Astrocyte (in vitro differentiated cells and primary cell): ENCODE measurements around the gene OASL. TPM values are rescaled to one million over a fixed set of nuclear protein-coding genes. Genes with fewer than 3 reads are reported as not detected.

Source experiments
- DNase-seq: peaks from one replicate; pipeline ENCODE4 v3.0.0-alpha.2; 2010; ENCODE audit warnings: low read depth
- FAIRE-seq: peaks from 2 replicates; lab custom pipeline; 2011; peaks lifted over from hg19 to GRCh38; lab: Jason Lieb, UNC
- H2AFZ ChIP-seq: 2 replicates; pipeline ENCODE4 v1.6.0; 2012; ENCODE audit warnings: low read depth, low read length, inconsistent platforms
- H3K27ac ChIP-seq: 2 replicates; pipeline ENCODE4 v1.5.1; 2011; ENCODE audit warnings: low read depth, low read length, inconsistent platforms
- H3K27me3 ChIP-seq: 2 replicates; pipeline ENCODE4 v1.6.0; 2011; ENCODE audit warnings: low read length, inconsistent platforms; ENCODE audit not compliant: insufficient read depth
- H3K36me3 ChIP-seq: 2 replicates; pipeline ENCODE4 v1.5.1; 2011; ENCODE audit warnings: low read length, inconsistent platforms; ENCODE audit not compliant: insufficient read depth
- H3K4me1 ChIP-seq: 2 replicates; pipeline ENCODE4 v1.5.1; 2011; ENCODE audit warnings: low read length, inconsistent platforms; ENCODE audit not compliant: insufficient read depth
- H3K4me2 ChIP-seq: 2 replicates; pipeline ENCODE4 v1.6.0; 2012; ENCODE audit warnings: low read length, inconsistent platforms
- H3K4me3 ChIP-seq: 2 replicates; pipeline ENCODE4 v1.5.1; 2011; ENCODE audit warnings: low read depth, mild to moderate bottlenecking, low read length, inconsistent platforms; ENCODE audit not compliant: insufficient read depth
- H3K79me2 ChIP-seq: 2 replicates; pipeline ENCODE4 v1.6.0; 2012; ENCODE audit warnings: mild to moderate bottlenecking, low read length, inconsistent platforms; ENCODE audit not compliant: insufficient read depth
- H3K9ac ChIP-seq: 2 replicates; pipeline ENCODE4 v1.6.0; 2012; ENCODE audit warnings: mild to moderate bottlenecking, low read length, inconsistent platforms
- H3K9me3 ChIP-seq: 2 replicates; pipeline ENCODE4 v1.5.1; 2012; ENCODE audit warnings: low read depth, mild to moderate bottlenecking, low read length, inconsistent platforms; ENCODE audit not compliant: insufficient read depth
- H4K20me1 ChIP-seq: 2 replicates; pipeline ENCODE4 v1.6.0; 2012; ENCODE audit warnings: low read length, inconsistent platforms; ENCODE audit not compliant: insufficient read depth
- H3K27ac Mint-ChIP-seq: one replicate; pipeline ENCODE4 v1.8.0; 2021; ENCODE audit warnings: mild to moderate bottlenecking, mixed read lengths; ENCODE audit not compliant: unreplicated experiment
- H3K27me3 Mint-ChIP-seq: one replicate; pipeline ENCODE4 v1.8.0; 2021; ENCODE audit warnings: low read depth, mixed read lengths; ENCODE audit not compliant: unreplicated experiment
- H3K36me3 Mint-ChIP-seq: one replicate; pipeline ENCODE4 v1.8.0; 2021; ENCODE audit warnings: low read depth, mixed read lengths; ENCODE audit not compliant: unreplicated experiment
- H3K4me1 Mint-ChIP-seq: one replicate; pipeline ENCODE4 v1.8.0; 2021; ENCODE audit warnings: low read depth, mixed read lengths; ENCODE audit not compliant: unreplicated experiment
- H3K4me3 Mint-ChIP-seq: one replicate; pipeline ENCODE4 v1.8.0; 2021; ENCODE audit warnings: mild to moderate bottlenecking, moderate library complexity, mixed read lengths; ENCODE audit not compliant: unreplicated experiment
- H3K9me3 Mint-ChIP-seq: one replicate; pipeline ENCODE4 v1.8.0; 2021; ENCODE audit warnings: mild to moderate bottlenecking, mixed read lengths; ENCODE audit not compliant: unreplicated experiment
- EZH2 ChIP-seq: IDR thresholded peaks from 2 replicates; pipeline ENCODE4 v1.6.1; 2012; ENCODE audit warnings: mild to moderate bottlenecking, low read length, inconsistent platforms; ENCODE audit not compliant: insufficient read depth
- total RNA-seq: library from RNA; stranded (reverse); gene quantifications from 2 replicates; pipeline ENCODE4 v1.2.1, GENCODE V29; 2021
- TF ChIP-seq, protein P1 (sequence below): IDR thresholded peaks from 2 replicates; pipeline ENCODE4 v1.5.1; 2011; ENCODE audit warnings: low read depth, mild to moderate bottlenecking, inconsistent platforms, low read length, moderate library complexity; ENCODE audit not compliant: insufficient read depth

OASL gene
- total RNA-seq, 1 donor from 2014 or later = 0.75 TPM

DNA sequence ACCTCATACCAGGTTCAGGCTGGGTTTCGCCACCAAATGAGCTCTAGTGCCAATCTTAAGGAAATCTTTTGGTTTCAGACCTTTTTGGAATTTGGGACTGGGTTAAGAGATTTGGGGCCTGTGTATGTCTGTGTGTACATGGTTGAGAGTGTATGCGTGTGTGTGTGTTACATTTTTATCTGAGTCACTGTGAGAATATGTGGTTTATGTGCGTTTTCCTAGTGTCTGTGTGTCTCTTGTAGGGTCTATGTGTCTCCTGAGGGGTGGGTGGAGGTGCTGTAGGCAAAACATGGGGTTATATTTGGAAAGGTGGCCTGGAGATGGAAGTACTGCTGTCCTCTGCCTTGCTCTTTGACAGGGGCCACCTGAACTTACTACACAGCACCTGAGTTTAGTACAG is 40.6 kb downstream of the OASL start:
- TF ChIP-seq, protein P1, sequence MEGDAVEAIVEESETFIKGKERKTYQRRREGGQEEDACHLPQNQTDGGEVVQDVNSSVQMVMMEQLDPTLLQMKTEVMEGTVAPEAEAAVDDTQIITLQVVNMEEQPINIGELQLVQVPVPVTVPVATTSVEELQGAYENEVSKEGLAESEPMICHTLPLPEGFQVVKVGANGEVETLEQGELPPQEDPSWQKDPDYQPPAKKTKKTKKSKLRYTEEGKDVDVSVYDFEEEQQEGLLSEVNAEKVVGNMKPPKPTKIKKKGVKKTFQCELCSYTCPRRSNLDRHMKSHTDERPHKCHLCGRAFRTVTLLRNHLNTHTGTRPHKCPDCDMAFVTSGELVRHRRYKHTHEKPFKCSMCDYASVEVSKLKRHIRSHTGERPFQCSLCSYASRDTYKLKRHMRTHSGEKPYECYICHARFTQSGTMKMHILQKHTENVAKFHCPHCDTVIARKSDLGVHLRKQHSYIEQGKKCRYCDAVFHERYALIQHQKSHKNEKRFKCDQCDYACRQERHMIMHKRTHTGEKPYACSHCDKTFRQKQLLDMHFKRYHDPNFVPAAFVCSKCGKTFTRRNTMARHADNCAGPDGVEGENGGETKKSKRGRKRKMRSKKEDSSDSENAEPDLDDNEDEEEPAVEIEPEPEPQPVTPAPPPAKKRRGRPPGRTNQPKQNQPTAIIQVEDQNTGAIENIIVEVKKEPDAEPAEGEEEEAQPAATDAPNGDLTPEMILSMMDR = no peak
- no peak for TF ChIP-seq EZH2
- Mint-ChIP-seq H3K4me3 (no peak overlapping the region), H3K27ac (no peak overlapping the region), H3K4me1 (peaks cover 2% of the 10 kb centered on the region), H3K27me3 (peaks cover 22% of the 10 kb centered on the region), H3K9me3 (peaks cover 9% of the 10 kb centered on the region), H3K36me3 (peaks cover 10% of the 10 kb centered on the region)
- H3K79me2 ChIP-seq = no peaks in the 10 kb centered on the region
- H3K4me1 ChIP-seq = no peaks in the 10 kb centered on the region
- H3K9me3 ChIP-seq = no peaks in the 10 kb centered on the region
- no peak overlapping the region for H2AFZ ChIP-seq
- no peak overlapping the region for H3K9ac ChIP-seq
- H3K4me3 ChIP-seq = no peak overlapping the region
- peaks cover 3% of the 10 kb centered on the region for H3K27me3 ChIP-seq
- no peak for DNase-seq
- H4K20me1 ChIP-seq = no peaks in the 10 kb centered on the region
- no peak overlapping the region for H3K27ac ChIP-seq
- FAIRE-seq = no peak
- H3K36me3 ChIP-seq = peaks cover 3% of the 10 kb centered on the region
- no peak overlapping the region for H3K4me2 ChIP-seq

DNA sequence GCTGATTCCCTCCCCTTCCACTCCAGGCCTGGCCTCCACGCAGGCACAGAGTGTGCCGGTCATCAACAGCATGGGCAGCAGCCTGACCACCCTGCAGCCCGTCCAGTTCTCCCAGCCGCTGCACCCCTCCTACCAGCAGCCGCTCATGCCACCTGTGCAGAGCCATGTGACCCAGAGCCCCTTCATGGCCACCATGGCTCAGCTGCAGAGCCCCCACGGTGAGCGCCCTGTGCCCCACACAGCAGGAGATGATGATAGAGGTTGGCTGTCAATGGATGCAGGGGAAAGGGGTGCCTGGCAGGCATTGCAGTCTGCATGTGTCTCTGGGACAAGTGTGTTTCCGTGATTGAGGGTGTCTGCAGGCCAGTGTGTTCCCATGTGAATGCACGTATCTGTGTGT is 41.6 kb downstream of the OASL start:
- H3K27ac Mint-ChIP-seq = no peak overlapping the region

DNA sequence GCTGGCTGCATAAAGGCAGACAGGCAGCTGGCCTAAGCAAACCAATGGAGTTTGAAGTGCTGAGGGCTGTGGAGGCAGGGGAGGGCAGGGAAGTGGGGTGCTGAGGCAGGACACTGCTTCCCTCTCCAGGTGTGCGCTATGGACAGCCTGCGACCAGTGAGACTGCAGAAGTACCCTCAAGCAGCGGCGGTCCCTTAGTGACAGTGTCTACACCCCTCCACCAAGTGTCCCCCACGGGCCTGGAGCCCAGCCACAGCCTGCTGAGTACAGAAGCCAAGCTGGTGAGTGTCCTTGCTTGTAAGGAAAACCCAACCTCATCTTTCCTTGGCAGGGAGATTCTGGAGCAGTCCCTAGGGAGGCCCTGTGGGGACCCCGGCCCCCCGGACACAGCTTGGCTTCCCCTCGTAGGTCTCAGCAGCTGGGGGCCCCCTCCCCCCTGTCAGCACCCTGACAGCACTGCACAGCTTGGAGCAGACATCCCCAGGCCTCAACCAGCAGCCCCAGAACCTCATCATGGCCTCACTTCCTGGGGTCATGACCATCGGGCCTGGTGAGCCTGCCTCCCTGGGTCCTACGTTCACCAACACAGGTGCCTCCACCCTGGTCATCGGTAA is 42.8 kb downstream of the OASL start:
- Histone ChIP-seq H3K79me2 (no peaks in the 10 kb centered on the region), H3K27me3 (peaks cover 13% of the 10 kb centered on the region), H3K36me3 (no peaks in the 10 kb centered on the region), H3K27ac (no peak overlapping the region), H3K4me3 (no peak overlapping the region), H4K20me1 (no peaks in the 10 kb centered on the region), H3K4me1 (no peaks in the 10 kb centered on the region), H3K9ac (no peak overlapping the region), H3K4me2 (no peak overlapping the region), H2AFZ (no peak overlapping the region), H3K9me3 (no peaks in the 10 kb centered on the region)
- peaks cover 9% of the 10 kb centered on the region for H3K9me3 Mint-ChIP-seq
- TF ChIP-seq, protein P1 = no peak
- TF ChIP-seq EZH2 = no peak
- H3K4me1 Mint-ChIP-seq = peaks cover 2% of the 10 kb centered on the region
- peaks cover 5% of the 10 kb centered on the region for H3K36me3 Mint-ChIP-seq
- H3K27me3 Mint-ChIP-seq = peaks cover 33% of the 10 kb centered on the region
- H3K4me3 Mint-ChIP-seq = no peak overlapping the region
- H3K27ac Mint-ChIP-seq = no peak overlapping the region
- no peak for DNase-seq
- no peak for FAIRE-seq

More for the DNA sequence above, 41.6 kb downstream of the OASL start:
- DNase-seq = no peak
- Histone ChIP-seq H3K79me2 (no peaks in the 10 kb centered on the region), H4K20me1 (no peaks in the 10 kb centered on the region), H3K4me3 (no peak overlapping the region), H3K9me3 (no peaks in the 10 kb centered on the region), H3K9ac (no peak overlapping the region), H3K4me1 (no peaks in the 10 kb centered on the region), H3K27ac (no peak overlapping the region), H3K36me3 (no peaks in the 10 kb centered on the region), H3K27me3 (peaks cover 8% of the 10 kb centered on the region), H2AFZ (no peak overlapping the region), H3K4me2 (no peak overlapping the region)
- Mint-ChIP-seq H3K4me3 (no peak overlapping the region), H3K4me1 (peaks cover 2% of the 10 kb centered on the region), H3K27me3 (peaks cover 28% of the 10 kb centered on the region), H3K9me3 (peaks cover 9% of the 10 kb centered on the region), H3K36me3 (peaks cover 5% of the 10 kb centered on the region)
- FAIRE-seq = no peak
- TF ChIP-seq, protein P1 = no peak
- TF ChIP-seq EZH2 = no peak
